Loucy (cell line): Measurements from ENCODE around the gene HS3ST2.

Experiments used
- H2AFZ ChIP-seq: fragments of 200-600 bp; sonication (generic); 2 replicates; pipeline ENCODE4 v1.6.0; 2016; ENCODE audit warnings: antibody characterized with exemption, mild to moderate bottlenecking, low read length, moderate library complexity
- H3F3A ChIP-seq: fragments of 200-600 bp; 2 replicates; pipeline ENCODE4 v1.6.0; 2016; ENCODE audit warnings: antibody characterized with exemption, low read depth, mild to moderate bottlenecking
- H3K27me3 ChIP-seq: fragments of 200-600 bp; sonication (generic); 2 replicates; pipeline ENCODE4 v1.6.1; 2014; ENCODE audit warnings: low read length, mild to moderate bottlenecking; ENCODE audit not compliant: insufficient read depth, poor library complexity, severe bottlenecking
- H3K36me3 ChIP-seq: fragments of 200-600 bp; sonication (generic); 2 replicates; pipeline ENCODE4 v1.6.1; 2016; ENCODE audit warnings: low read length; ENCODE audit not compliant: insufficient read depth
- H3K4me1 ChIP-seq: fragments of 200-600 bp; sonication (generic); 2 replicates; pipeline ENCODE4 v1.5.1; 2014; ENCODE audit warnings: low read length, mild to moderate bottlenecking; ENCODE audit not compliant: insufficient read depth, poor library complexity, severe bottlenecking
- H3K4me2 ChIP-seq: fragments of 200-600 bp; sonication (generic); 2 replicates; pipeline ENCODE4 v1.6.0; 2014; ENCODE audit warnings: antibody characterized with exemption, low read length, low read depth, mild to moderate bottlenecking; ENCODE audit not compliant: poor library complexity, severe bottlenecking
- H3K4me3 ChIP-seq: fragments of 200-600 bp; sonication (generic); 2 replicates; pipeline ENCODE4 v1.5.1; 2014; ENCODE audit warnings: low read length, mild to moderate bottlenecking, mixed read lengths; ENCODE audit not compliant: poor library complexity, severe bottlenecking
- H3K79me2 ChIP-seq: fragments of 200-600 bp; sonication (generic); 2 replicates; pipeline ENCODE4 v1.6.1; 2014; ENCODE audit warnings: low read length; ENCODE audit not compliant: insufficient read depth
- H3K9ac ChIP-seq: fragments of 200-600 bp; sonication (generic); 2 replicates; pipeline ENCODE4 v1.6.0; 2014; ENCODE audit warnings: mild to moderate bottlenecking, low read depth, low read length, moderate library complexity; ENCODE audit not compliant: poor library complexity, severe bottlenecking
- H3K9me2 ChIP-seq: fragments of 200-600 bp; sonication (generic); replicated peaks from 2 replicates; pipeline ENCODE4 v1.6.1; 2016; ENCODE audit warnings: low read depth, low read length, mixed read lengths
- H3K9me3 ChIP-seq: fragments of 200-600 bp; sonication (generic); 2 replicates; pipeline ENCODE4 v1.6.1; 2014; ENCODE audit warnings: mild to moderate bottlenecking, antibody characterized with exemption, low read length, low read depth; ENCODE audit not compliant: insufficient read depth
- H4K20me1 ChIP-seq: fragments of 200-600 bp; sonication (generic); 2 replicates; pipeline ENCODE4 v1.6.0; 2014; ENCODE audit warnings: antibody characterized with exemption, low read length, mild to moderate bottlenecking; ENCODE audit not compliant: insufficient read depth, poor library complexity, severe bottlenecking
- CTCF ChIP-seq: fragments of 200-600 bp; sonication (generic); conservative IDR thresholded peaks from 2 replicates; pipeline ENCODE4 v1.5.1; 2014; ENCODE audit warnings: mild to moderate bottlenecking, antibody characterized with exemption, low read length
- EZH2phosphoT487 ChIP-seq: fragments of 200-600 bp; IDR thresholded peaks from 2 replicates; pipeline ENCODE4 v1.6.1; 2018; ENCODE audit warnings: antibody characterized with exemption, mild to moderate bottlenecking, moderate library complexity, borderline replicate concordance

The HS3ST2 gene

GRCh38 chr16:22843122-22843521 is 29.2 kb downstream of the HS3ST2 start:
- no peaks in the 10 kb centered on the region for H3K79me2 ChIP-seq
- H3K36me3 ChIP-seq: no peaks in the 10 kb centered on the region
- no peak overlapping the region for H3K4me3 ChIP-seq
- H3F3A ChIP-seq: no peaks in the 10 kb centered on the region
- no peak overlapping the region for H3K9ac ChIP-seq
- H3K4me2 ChIP-seq: no peak overlapping the region
- H2AFZ ChIP-seq: no peak overlapping the region
- H4K20me1 ChIP-seq: no peaks in the 10 kb centered on the region
- H3K4me1 ChIP-seq: peaks cover 23% of the 10 kb centered on the region
- no peaks in the 10 kb centered on the region for H3K9me2 ChIP-seq
- no peaks in the 10 kb centered on the region for H3K27me3 ChIP-seq
- no peaks in the 10 kb centered on the region for H3K9me3 ChIP-seq
- TF ChIP-seq CTCF: no peak
- TF ChIP-seq EZH2phosphoT487: no peak

GRCh38 chr16:22843856-22844255 is 29.9 kb downstream of the HS3ST2 start:
- TF ChIP-seq CTCF (no peak), EZH2phosphoT487 (no peak)
- H3K9ac ChIP-seq: no peak overlapping the region
- no peak overlapping the region for H3K4me3 ChIP-seq
- no peaks in the 10 kb centered on the region for H3K36me3 ChIP-seq
- no peaks in the 10 kb centered on the region for H3K9me3 ChIP-seq
- H3F3A ChIP-seq: no peaks in the 10 kb centered on the region
- H4K20me1 ChIP-seq: no peaks in the 10 kb centered on the region
- no peak overlapping the region for H3K4me2 ChIP-seq
- H3K9me2 ChIP-seq: no peaks in the 10 kb centered on the region
- 0 out of 2 replicates have a peak overlapping the region, but pooled peaks have one; percentile 4 for H2AFZ ChIP-seq
- H3K79me2 ChIP-seq: no peaks in the 10 kb centered on the region
- H3K4me1 ChIP-seq: peaks cover 16% of the 10 kb centered on the region
- no peaks in the 10 kb centered on the region for H3K27me3 ChIP-seq

- TF ChIP-seq CTCF (no peak), EZH2phosphoT487 (no peak)
- Histone ChIP-seq H4K20me1 (no peaks in the 10 kb centered on the region), H3K9me3 (no peaks in the 10 kb centered on the region), H3K36me3 (no peaks in the 10 kb centered on the region), H3K79me2 (no peaks in the 10 kb centered on the region), H3K27me3 (no peaks in the 10 kb centered on the region), H3F3A (no peaks in the 10 kb centered on the region), H3K9ac (no peak overlapping the region), H3K4me2 (no peak overlapping the region), H3K9me2 (no peaks in the 10 kb centered on the region), H3K4me1 (peaks cover 11% of the 10 kb centered on the region), H2AFZ (peak overlapping the region; percentile 4; the same call in 1 of the 2 replicates), H3K4me3 (no peak overlapping the region)
Observed at GRCh38 chr16:22844416-22844815, 30.5 kb downstream of the HS3ST2 start.
